Measurements from ENCODE around the gene PTPRZ1. TPM values are rescaled to one million over a fixed set of nuclear protein-coding genes. Genes with fewer than 3 reads are reported as not detected.

The PTPRZ1 gene
- total and polyA plus RNA-seq, 2 of the 8 experiments (the other 6 are each of a cell fraction or from before 2014, with no cell fraction given): 112 to 135 TPM

GRCh38 chr7:122056977-122057376 lies 184.0 kb downstream of the PTPRZ1 start (continued):
- TF ChIP-seq YY1 (IDR thresholded peaks at IDR 0.05; ENCODE audit: low read depth, low read length) (no peak), CTBP2 (IDR thresholded peaks at IDR 0.05; ENCODE audit: borderline replicate concordance, insufficient read depth, insufficient read length, low read length) (no peak), TBP (IDR thresholded peaks at IDR 0.05; ENCODE audit: low read depth, low read length) (no peak), PHF8 (conservative IDR thresholded peaks at IDR 0.05; ENCODE audit: low read depth, low read length) (no peak), SP4 (IDR thresholded peaks at IDR 0.05; ENCODE audit: low read length) (no peak), RBBP5 (IDR thresholded peaks at IDR 0.05; ENCODE audit: borderline replicate concordance, low read depth, low read length) (no peak)

Measured in H1 (cell line).